ENCODE data around the gene HMOX1.

The HMOX1 gene

DNA sequence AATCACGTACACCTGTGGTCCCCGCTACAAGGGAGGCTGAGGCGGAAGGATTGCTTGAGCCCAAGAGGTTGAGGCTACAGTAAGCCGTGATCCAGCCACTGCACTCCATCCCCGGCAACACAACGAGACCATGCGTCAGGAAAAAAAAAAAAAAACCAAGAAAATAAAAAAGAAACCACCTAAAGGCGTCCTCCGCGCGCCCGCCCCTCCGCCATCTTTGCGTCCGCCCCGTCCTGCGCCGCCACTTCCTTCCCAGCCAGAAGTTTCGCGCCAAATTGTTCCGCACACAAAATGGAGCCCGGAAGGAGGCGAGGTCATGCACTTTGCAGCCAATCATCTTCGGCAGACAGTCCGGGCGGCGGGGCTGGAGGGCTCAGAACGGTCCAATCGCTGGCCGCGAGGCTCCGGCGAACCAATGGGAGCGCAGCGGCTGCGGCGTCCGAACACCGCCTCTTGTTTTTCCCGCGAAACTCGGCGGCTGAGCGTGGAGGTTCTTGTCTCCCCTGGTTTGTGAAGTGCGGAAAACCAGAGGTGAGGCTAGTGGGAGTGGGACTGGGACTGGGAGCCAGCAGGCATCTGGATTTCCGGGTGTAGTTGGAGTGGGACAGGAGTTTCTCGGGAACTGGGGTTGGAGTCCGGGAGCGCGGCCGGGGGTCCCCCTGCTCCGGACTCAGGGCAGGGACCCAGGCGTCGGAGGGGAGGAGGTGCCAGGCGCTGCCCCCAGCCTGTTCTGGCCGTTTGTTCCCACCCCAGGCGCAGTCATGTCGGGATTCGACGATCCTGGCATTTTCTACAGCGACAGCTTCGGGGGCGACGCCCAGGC is 19.0 kb downstream of the HMOX1 start, which contains the start of gene MCM5:
Gene MCM5, plus strand, starts transcription at position 463 of the 823 bp plus-strand sequence. Its CDS starts 299 bp downstream, at position 762.
- Histone ChIP-seq H3K9me3 (ENCODE audit: severe bottlenecking) (peaks cover 5% of the 10 kb centered on the region), H3K27me3 (ENCODE audit: insufficient read depth, low read depth, severe bottlenecking) (no peaks in the 10 kb centered on the region), H3K27ac (peak within 1 kb of the TSS; percentile 92), H3K4me3 (ENCODE audit: low read depth, low read length) (peak within 1 kb of the TSS; percentile 75), H3K36me3 (peaks cover 39% of the 10 kb centered on the region)
- TF ChIP-seq, protein P1, sequence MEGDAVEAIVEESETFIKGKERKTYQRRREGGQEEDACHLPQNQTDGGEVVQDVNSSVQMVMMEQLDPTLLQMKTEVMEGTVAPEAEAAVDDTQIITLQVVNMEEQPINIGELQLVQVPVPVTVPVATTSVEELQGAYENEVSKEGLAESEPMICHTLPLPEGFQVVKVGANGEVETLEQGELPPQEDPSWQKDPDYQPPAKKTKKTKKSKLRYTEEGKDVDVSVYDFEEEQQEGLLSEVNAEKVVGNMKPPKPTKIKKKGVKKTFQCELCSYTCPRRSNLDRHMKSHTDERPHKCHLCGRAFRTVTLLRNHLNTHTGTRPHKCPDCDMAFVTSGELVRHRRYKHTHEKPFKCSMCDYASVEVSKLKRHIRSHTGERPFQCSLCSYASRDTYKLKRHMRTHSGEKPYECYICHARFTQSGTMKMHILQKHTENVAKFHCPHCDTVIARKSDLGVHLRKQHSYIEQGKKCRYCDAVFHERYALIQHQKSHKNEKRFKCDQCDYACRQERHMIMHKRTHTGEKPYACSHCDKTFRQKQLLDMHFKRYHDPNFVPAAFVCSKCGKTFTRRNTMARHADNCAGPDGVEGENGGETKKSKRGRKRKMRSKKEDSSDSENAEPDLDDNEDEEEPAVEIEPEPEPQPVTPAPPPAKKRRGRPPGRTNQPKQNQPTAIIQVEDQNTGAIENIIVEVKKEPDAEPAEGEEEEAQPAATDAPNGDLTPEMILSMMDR (IDR thresholded peaks at IDR 0.05; ENCODE audit: low read depth, low read length), result no peak
- DNase-seq, result peak; percentile 98

DNA sequence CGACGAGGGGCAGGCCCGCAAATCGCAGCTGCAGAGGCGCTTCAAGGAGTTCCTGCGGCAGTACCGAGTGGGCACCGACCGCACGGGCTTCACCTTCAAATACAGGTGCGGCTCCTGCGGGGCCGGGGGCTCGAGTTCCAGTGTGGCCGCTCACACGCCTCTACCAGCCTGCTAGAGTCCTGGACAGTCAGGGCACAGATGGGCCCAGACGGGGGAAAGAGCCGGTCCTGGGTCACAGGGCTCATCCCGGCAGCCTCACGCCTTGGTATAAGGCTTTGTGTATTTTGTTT is 19.6 kb downstream of the HMOX1 start:
- no peaks in the 10 kb centered on the region for H3K27me3 ChIP-seq (ENCODE audit: insufficient read depth, low read depth, severe bottlenecking)
- H3K36me3 ChIP-seq, result peaks cover 45% of the 10 kb centered on the region
- peak overlapping the region; percentile 92 for H3K27ac ChIP-seq
- no peak for DNase-seq
- H3K4me3 ChIP-seq (ENCODE audit: low read depth, low read length), result peak overlapping the region; percentile 75
- peaks cover 5% of the 10 kb centered on the region for H3K9me3 ChIP-seq (ENCODE audit: severe bottlenecking)
- TF ChIP-seq, protein P1 (IDR thresholded peaks at IDR 0.05; ENCODE audit: low read depth, low read length), result no peak

DNA sequence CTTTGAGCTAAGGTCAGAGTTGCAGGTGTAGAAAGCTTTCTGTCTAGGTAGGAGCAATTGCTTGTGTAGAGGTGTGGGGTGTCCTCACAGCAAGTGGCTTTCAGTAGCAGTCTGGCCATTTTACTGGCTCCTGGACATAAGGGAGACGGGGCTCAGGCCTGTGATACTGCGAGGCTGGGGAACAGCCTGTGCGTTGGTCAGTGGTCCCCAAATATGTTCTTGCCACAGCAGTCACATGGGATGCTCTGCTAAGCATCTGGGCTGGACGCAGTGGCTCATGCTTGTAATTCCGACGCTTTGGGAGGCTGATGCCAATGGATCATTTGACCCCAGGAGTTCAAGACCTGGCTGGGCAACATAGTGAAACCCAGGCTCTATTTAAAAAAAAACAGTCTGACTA is 21.0 kb downstream of the HMOX1 start:
- Histone ChIP-seq H3K36me3 (peaks cover 58% of the 10 kb centered on the region), H3K9me3 (ENCODE audit: severe bottlenecking) (peaks cover 5% of the 10 kb centered on the region), H3K4me3 (ENCODE audit: low read depth, low read length) (no peak overlapping the region), H3K27ac (no peak overlapping the region), H3K27me3 (ENCODE audit: insufficient read depth, low read depth, severe bottlenecking) (no peaks in the 10 kb centered on the region)
- TF ChIP-seq, protein P1 (IDR thresholded peaks at IDR 0.05; ENCODE audit: low read depth, low read length), result no peak
- DNase-seq, result no peak

DNA sequence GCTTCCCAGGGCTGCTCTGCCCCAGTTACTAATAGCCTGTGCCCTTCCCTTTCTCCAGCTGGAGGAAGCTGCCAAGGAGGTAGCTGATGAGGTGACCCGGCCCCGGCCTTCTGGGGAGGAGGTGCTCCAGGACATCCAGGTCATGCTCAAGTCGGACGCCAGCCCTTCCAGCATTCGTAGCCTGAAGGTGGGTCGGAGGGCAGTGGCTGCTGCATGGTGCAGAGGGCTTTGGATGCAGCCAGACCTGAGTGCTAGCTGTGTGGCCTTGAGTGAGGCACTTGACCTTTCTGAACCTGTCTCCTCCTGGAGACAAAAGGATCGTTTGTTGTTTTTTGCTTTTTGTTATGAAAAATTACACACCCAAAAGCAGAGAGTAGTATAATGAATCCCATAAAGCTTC is 22.5 kb downstream of the HMOX1 start:
- H3K27ac ChIP-seq, result no peak overlapping the region
- DNase-seq, result no peak
- TF ChIP-seq, protein P1 (IDR thresholded peaks at IDR 0.05; ENCODE audit: low read depth, low read length), result no peak
- no peaks in the 10 kb centered on the region for H3K27me3 ChIP-seq (ENCODE audit: insufficient read depth, low read depth, severe bottlenecking)
- no peak overlapping the region for H3K4me3 ChIP-seq (ENCODE audit: low read depth, low read length)
- peaks cover 5% of the 10 kb centered on the region for H3K9me3 ChIP-seq (ENCODE audit: severe bottlenecking)
- H3K36me3 ChIP-seq, result peaks cover 73% of the 10 kb centered on the region

DNA sequence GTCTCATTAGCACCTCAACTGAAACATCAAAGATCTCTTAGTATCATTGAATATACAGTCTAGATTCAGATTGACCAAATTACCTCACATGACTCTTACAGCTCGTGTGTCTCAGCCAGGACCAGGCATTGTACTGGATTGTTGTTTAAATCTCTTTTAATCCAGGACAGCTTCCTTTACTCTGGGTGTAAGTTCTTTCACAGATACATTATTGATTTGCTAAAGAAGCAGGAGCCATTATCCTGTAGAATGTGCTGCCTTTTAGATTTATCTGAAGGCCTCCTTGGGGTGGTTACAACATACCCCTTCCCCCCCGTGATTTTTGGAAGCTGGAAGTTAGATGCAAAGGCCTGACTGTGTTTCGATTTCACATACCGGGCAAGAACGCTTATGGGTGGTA is 23.3 kb downstream of the HMOX1 start:
- Histone ChIP-seq H3K27ac (no peak overlapping the region), H3K9me3 (ENCODE audit: severe bottlenecking) (no peaks in the 10 kb centered on the region), H3K36me3 (peaks cover 81% of the 10 kb centered on the region), H3K27me3 (ENCODE audit: insufficient read depth, low read depth, severe bottlenecking) (no peaks in the 10 kb centered on the region), H3K4me3 (ENCODE audit: low read depth, low read length) (no peak overlapping the region)
- TF ChIP-seq, protein P1 (IDR thresholded peaks at IDR 0.05; ENCODE audit: low read depth, low read length), result no peak
- DNase-seq, result no peak

DNA sequence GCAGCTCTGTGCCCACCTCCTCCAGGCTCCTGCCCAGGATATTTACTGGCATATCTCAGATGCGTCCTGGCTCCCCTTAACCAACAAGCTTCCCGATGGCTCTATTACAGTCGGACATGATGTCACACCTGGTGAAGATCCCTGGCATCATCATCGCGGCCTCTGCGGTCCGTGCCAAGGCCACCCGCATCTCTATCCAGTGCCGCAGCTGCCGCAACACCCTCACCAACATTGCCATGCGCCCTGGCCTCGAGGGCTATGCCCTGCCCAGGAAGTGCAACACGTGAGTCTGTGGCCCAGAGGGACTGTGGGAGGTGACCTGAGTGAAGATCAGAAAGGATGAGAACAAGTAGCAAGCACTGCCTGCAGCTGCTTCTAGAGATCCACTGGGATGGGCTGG is 25.5 kb downstream of the HMOX1 start:
- Histone ChIP-seq H3K4me3 (ENCODE audit: low read depth, low read length) (no peak overlapping the region), H3K36me3 (peaks cover 95% of the 10 kb centered on the region), H3K27ac (no peak overlapping the region), H3K27me3 (ENCODE audit: insufficient read depth, low read depth, severe bottlenecking) (no peaks in the 10 kb centered on the region), H3K9me3 (ENCODE audit: severe bottlenecking) (no peaks in the 10 kb centered on the region)
- no peak for DNase-seq
- TF ChIP-seq, protein P1 (IDR thresholded peaks at IDR 0.05; ENCODE audit: low read depth, low read length), result no peak
